A673 (cell line): Measurements from ENCODE around the gene SFXN1.

Experiments used
- EZH2 ChIP-seq: fragments of 200-600 bp; sonication (generic); IDR thresholded peaks from 2 replicates; pipeline ENCODE4 v1.6.1; 2017; ENCODE audit warnings: borderline replicate concordance, low read depth, mild to moderate bottlenecking, mixed read lengths, antibody characterized with exemption, low read length; ENCODE audit not compliant: poor library complexity, severe bottlenecking
- TF ChIP-seq, protein P1 (sequence below): fragments of 300-800, 200-600 bp; sonication (generic); conservative IDR thresholded peaks from 2 replicates; pipeline ENCODE4 v1.5.1; 2017; ENCODE audit warnings: low read depth, mild to moderate bottlenecking, antibody characterized with exemption, low read length, moderate library complexity, mixed read lengths

DNA sequence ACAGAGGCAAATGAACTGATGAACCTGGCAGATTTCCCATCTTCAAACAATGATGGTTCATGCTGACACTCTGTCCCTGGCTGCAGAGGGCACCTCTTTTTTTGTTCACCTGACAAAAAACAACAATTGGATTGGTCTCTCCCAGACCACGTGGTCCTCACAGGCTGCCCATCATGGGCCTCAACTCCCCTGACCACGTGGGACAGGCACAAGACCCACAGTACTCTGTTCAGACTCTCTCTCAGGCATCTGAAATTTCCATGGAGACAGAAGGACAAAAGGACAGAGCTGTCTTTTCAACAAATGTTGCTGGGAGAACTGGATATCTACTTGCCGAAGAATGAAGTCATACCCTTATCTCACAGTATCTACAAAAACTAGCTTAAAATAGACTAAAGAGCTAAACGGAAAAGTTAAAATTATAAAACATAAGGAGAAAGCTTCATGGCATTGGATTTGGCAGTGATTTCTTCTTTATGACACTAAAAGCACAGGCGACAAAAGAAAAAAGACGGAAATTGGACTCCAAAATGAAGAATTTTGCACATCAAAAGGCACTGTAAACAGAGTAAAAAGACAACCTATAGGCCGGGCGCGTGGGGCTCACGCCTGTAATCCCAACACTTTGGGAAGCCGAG is 22.1 kb upstream of the SFXN1 start:
- TF ChIP-seq, protein P1, sequence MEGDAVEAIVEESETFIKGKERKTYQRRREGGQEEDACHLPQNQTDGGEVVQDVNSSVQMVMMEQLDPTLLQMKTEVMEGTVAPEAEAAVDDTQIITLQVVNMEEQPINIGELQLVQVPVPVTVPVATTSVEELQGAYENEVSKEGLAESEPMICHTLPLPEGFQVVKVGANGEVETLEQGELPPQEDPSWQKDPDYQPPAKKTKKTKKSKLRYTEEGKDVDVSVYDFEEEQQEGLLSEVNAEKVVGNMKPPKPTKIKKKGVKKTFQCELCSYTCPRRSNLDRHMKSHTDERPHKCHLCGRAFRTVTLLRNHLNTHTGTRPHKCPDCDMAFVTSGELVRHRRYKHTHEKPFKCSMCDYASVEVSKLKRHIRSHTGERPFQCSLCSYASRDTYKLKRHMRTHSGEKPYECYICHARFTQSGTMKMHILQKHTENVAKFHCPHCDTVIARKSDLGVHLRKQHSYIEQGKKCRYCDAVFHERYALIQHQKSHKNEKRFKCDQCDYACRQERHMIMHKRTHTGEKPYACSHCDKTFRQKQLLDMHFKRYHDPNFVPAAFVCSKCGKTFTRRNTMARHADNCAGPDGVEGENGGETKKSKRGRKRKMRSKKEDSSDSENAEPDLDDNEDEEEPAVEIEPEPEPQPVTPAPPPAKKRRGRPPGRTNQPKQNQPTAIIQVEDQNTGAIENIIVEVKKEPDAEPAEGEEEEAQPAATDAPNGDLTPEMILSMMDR = no peak
- no peak for TF ChIP-seq EZH2
